Brain microvascular endothelial cell (primary cell): ENCODE measurements around the gene ZNF254.

Source experiments
- DNase-seq: peaks from one replicate; pipeline ENCODE4 v3.0.0-alpha.2; 2020
- H3K27ac ChIP-seq: fragments of 250-450 bp; sonication (Bioruptor Pico); 2 replicates; pipeline ENCODE4 v1.5.1; 2020; ENCODE audit warnings: mild to moderate bottlenecking, moderate library complexity
- H3K27me3 ChIP-seq: fragments of 250-450 bp; sonication (Bioruptor Pico); replicated peaks from 2 replicates; pipeline ENCODE4 v1.5.1; 2020; ENCODE audit warnings: mild to moderate bottlenecking
- H3K36me3 ChIP-seq: fragments of 250-450 bp; sonication (Bioruptor Pico); replicated peaks from 2 replicates; pipeline ENCODE4 v1.5.1; 2020; ENCODE audit warnings: mild to moderate bottlenecking
- H3K4me3 ChIP-seq: 2 replicates; pipeline ENCODE4 v1.5.1; 2011; ENCODE audit warnings: low read depth, mild to moderate bottlenecking, control low read depth, low read length, moderate library complexity
- in situ Hi-C: cut with HindIII; loops from 2 replicates; pipeline ENCODE4 v1.10.0; 2017; ENCODE audit warnings: low sequenced_read_pairs, low pct_ligation_motif_present
- TF ChIP-seq, protein P1 (sequence below): IDR thresholded peaks from 2 replicates; pipeline ENCODE4 v1.5.1; 2011; ENCODE audit warnings: low read depth, mild to moderate bottlenecking, moderate library complexity, low read length, control low read depth, inconsistent platforms; ENCODE audit errors: missing control alignments

ZNF254 gene

GRCh38 chr19:24178207-24178606, 91.2 kb downstream of the ZNF254 start:
- Histone ChIP-seq H3K27ac (no peak overlapping the region), H3K4me3 (no peak overlapping the region), H3K27me3 (no peaks in the 10 kb centered on the region), H3K36me3 (no peaks in the 10 kb centered on the region)
- TF ChIP-seq, protein P1, sequence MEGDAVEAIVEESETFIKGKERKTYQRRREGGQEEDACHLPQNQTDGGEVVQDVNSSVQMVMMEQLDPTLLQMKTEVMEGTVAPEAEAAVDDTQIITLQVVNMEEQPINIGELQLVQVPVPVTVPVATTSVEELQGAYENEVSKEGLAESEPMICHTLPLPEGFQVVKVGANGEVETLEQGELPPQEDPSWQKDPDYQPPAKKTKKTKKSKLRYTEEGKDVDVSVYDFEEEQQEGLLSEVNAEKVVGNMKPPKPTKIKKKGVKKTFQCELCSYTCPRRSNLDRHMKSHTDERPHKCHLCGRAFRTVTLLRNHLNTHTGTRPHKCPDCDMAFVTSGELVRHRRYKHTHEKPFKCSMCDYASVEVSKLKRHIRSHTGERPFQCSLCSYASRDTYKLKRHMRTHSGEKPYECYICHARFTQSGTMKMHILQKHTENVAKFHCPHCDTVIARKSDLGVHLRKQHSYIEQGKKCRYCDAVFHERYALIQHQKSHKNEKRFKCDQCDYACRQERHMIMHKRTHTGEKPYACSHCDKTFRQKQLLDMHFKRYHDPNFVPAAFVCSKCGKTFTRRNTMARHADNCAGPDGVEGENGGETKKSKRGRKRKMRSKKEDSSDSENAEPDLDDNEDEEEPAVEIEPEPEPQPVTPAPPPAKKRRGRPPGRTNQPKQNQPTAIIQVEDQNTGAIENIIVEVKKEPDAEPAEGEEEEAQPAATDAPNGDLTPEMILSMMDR: no peak
- DNase-seq: no peak
- in situ Hi-C loops: no loop called here
